Tibial nerve (tissue), 4 donors: ENCODE data around the gene OPCML. TPM values are rescaled to one million over a fixed set of nuclear protein-coding genes. Genes with fewer than 3 reads are reported as not detected.

Source experiments
- DNase-seq, 2 donors: peaks; one replicate each; pipeline ENCODE4 v3.0.0-alpha.2; 2019; ENCODE audit warnings: low spot score in 2 of 2
- H3K27ac ChIP-seq, 4 donors: fragments of 200-600 bp; sonication (generic) in 3 of 4; one replicate each; pipeline ENCODE4 v1.5.1; 2017 to 2019; ENCODE audit warnings: mild to moderate bottlenecking in 1 of 4
- H3K27me3 ChIP-seq, 2 donors: fragments of 200-600 bp; sonication (generic) in 1 of 2; one replicate each; pipeline versions ENCODE4 v1.5.1 to v1.6.0; 2017 to 2019
- H3K36me3 ChIP-seq, 3 donors: fragments of 200-600 bp; sonication (generic); one replicate each; pipeline ENCODE4 v1.5.1; 2018 to 2019
- H3K4me1 ChIP-seq, 4 donors: fragments of 200-600 bp; sonication (generic) in 3 of 4; one replicate each; pipeline ENCODE4 v1.5.1; 2017 to 2019
- H3K4me3 ChIP-seq, 4 donors: fragments of 200-600 bp; sonication (generic) in 3 of 4; one replicate each; pipeline ENCODE4 v1.5.1; 2017 to 2019; ENCODE audit warnings: mild to moderate bottlenecking in 1 of 4, moderate library complexity in 1 of 4
- H3K9me3 ChIP-seq, 4 donors: fragments of 200-600 bp; sonication (generic) in 3 of 4; one replicate each; pipeline ENCODE4 v1.5.1; 2017 to 2019
- CTCF ChIP-seq, 5 experiments: fragments of 200-600 bp in 3 of 5; fragments of 450-650 bp in 2 of 5; sonication (generic) in 3 of 5; IDR thresholded peaks; one replicate each; pipeline ENCODE4 v1.5.1; 2016 to 2019; ENCODE audit warnings: antibody characterized with exemption in 5 of 5, mild to moderate bottlenecking in 3 of 5, moderate library complexity in 2 of 5
- EP300 ChIP-seq, 2 donors: sonication (generic); formaldehyde crosslinking; IDR thresholded peaks; one replicate each; pipeline ENCODE4 v1.6.1; 2017; ENCODE audit warnings: antibody characterized with exemption in 2 of 2, mild to moderate bottlenecking in 1 of 2
- POLR2A ChIP-seq, 2 donors: fragments of 450-650 bp; IDR thresholded peaks; one replicate each; pipeline ENCODE4 v1.6.1; 2017; ENCODE audit warnings: antibody characterized with exemption in 2 of 2, mild to moderate bottlenecking in 2 of 2, moderate library complexity in 2 of 2
- WGBS, 2 donors: methylation state at CpG; one replicate each; pipeline ENCODE4 v1.1.5; 2018; 5-methylcytosine and 5-hydroxymethylcytosine counted together
- total RNA-seq, 4 donors: library from RNA; depleted of rRNA; stranded (reverse); fragments of >200 nt; gene quantifications; one replicate each; pipeline ENCODE4 v1.1.0, GENCODE V29; 2016

Gene OPCML
- total RNA-seq, 4 donors from 2014 or later, result 1.0 to 10.8 (median 1.9) TPM

GRCh38 chr11:133305208-133305956, 226.9 kb downstream of the OPCML start:
- Histone ChIP-seq H3K4me1 (no peaks in the 10 kb centered on the region), H3K4me3 (no peak overlapping the region), H3K36me3 (no peaks in the 10 kb centered on the region), H3K27me3 (no peaks in the 10 kb centered on the region), H3K27ac (no peak overlapping the region), H3K9me3 (no peaks in the 10 kb centered on the region)
- DNase-seq, result no peak
- WGBS, 2 donors, result 63% methylated on average over 5 of the region's 5 CpGs
- TF ChIP-seq POLR2A (IDR thresholded peaks at IDR 0.05) (no peak), EP300 (IDR thresholded peaks at IDR 0.05) (no peak), CTCF (IDR thresholded peaks at IDR 0.05) (no peak)

- no peaks in the 10 kb centered on the region for H3K9me3 ChIP-seq
- DNase-seq, result no peak
- H3K36me3 ChIP-seq, result no peaks in the 10 kb centered on the region
- no peaks in the 10 kb centered on the region for H3K4me1 ChIP-seq
- WGBS, 2 donors, result 86 to 93% methylated on average over 5 of the region's 5 CpGs
- no peak for TF ChIP-seq EP300 (IDR thresholded peaks at IDR 0.05)
- no peak for TF ChIP-seq CTCF (IDR thresholded peaks at IDR 0.05)
- TF ChIP-seq POLR2A (IDR thresholded peaks at IDR 0.05), result no peak
- H3K27me3 ChIP-seq, result no peaks in the 10 kb centered on the region
- no peak overlapping the region for H3K27ac ChIP-seq
- no peak overlapping the region for H3K4me3 ChIP-seq
These were observed 229.0 kb downstream of the OPCML start for GRCh38 chr11:133303262-133303661.

GRCh38 chr11:133302056-133302455, 230.2 kb downstream of the OPCML start:
- no peaks in the 10 kb centered on the region for H3K27me3 ChIP-seq
- H3K4me1 ChIP-seq, result no peaks in the 10 kb centered on the region
- no peak overlapping the region for H3K27ac ChIP-seq
- WGBS, 2 donors, result 39 to 46% methylated on average over 3 of the region's 3 CpGs
- no peak for DNase-seq
- no peaks in the 10 kb centered on the region for H3K9me3 ChIP-seq
- no peaks in the 10 kb centered on the region for H3K36me3 ChIP-seq
- TF ChIP-seq EP300 (IDR thresholded peaks at IDR 0.05) (no peak), CTCF (IDR thresholded peaks at IDR 0.05) (no peak), POLR2A (IDR thresholded peaks at IDR 0.05) (no peak)
- H3K4me3 ChIP-seq, result no peak overlapping the region

- Histone ChIP-seq H3K4me1 (no peaks in the 10 kb centered on the region), H3K9me3 (no peaks in the 10 kb centered on the region), H3K4me3 (no peak overlapping the region), H3K36me3 (no peaks in the 10 kb centered on the region), H3K27ac (no peak overlapping the region), H3K27me3 (no peaks in the 10 kb centered on the region)
- 85 to 89% methylated on average over 3 of the region's 3 CpGs for WGBS, 2 donors
- TF ChIP-seq POLR2A (IDR thresholded peaks at IDR 0.05) (no peak), CTCF (IDR thresholded peaks at IDR 0.05) (no peak), EP300 (IDR thresholded peaks at IDR 0.05) (no peak)
- no peak for DNase-seq
These were observed 231.6 kb downstream of the OPCML start for GRCh38 chr11:133300666-133301065.

GRCh38 chr11:133291780-133292179, 240.5 kb downstream of the OPCML start:
- Histone ChIP-seq H3K27ac (no peak overlapping the region), H3K9me3 (no peaks in the 10 kb centered on the region), H3K4me3 (no peak overlapping the region), H3K27me3 (no peaks in the 10 kb centered on the region), H3K36me3 (no peaks in the 10 kb centered on the region), H3K4me1 (no peaks in the 10 kb centered on the region)
- TF ChIP-seq EP300 (IDR thresholded peaks at IDR 0.05), result no peak
- TF ChIP-seq CTCF (IDR thresholded peaks at IDR 0.05), result no peak
- no peak for TF ChIP-seq POLR2A (IDR thresholded peaks at IDR 0.05)
- WGBS, 2 donors, result 51 to 53% methylated on average over 7 of the region's 7 CpGs
- DNase-seq, result no peak
